Stimulated activated CD4-positive, alpha-beta T cell treated with anti-CD3 and anti-CD28 coated beads, Interleukin-2, amount 100 ng/mL, for 48 hours (primary cell): ENCODE results near the gene TMC8.
A peak's percentile ranks its signal among the peaks of the same experiment; 100 is the strongest.
"Not testable (repeated sequence)": the region's sequence is repeated elsewhere in the genome, so short reads cannot be mapped to it uniquely, and the experiment has no call there.

ENCODE experiments used
- DNase-seq, 2 donors: peaks; one replicate each; pipeline ENCODE4 v3.0.0-alpha.2; 2020

Gene TMC8

GRCh38 chr17:78111016-78111726 lies 19.4 kb upstream of the TMC8 start:
- DNase-seq: no peak

- no peak for DNase-seq
Observed at GRCh38 chr17:78111727-78112517, 18.6 kb upstream of the TMC8 start.

GRCh38 chr17:78112518-78113471 lies 17.8 kb upstream of the TMC8 start:
- DNase-seq: peak; percentile 84 to 90

GRCh38 chr17:78113804-78114785 lies 16.5 kb upstream of the TMC8 start:
- no peak for DNase-seq

GRCh38 chr17:78114831-78115723 lies 15.5 kb upstream of the TMC8 start:
- no peak for DNase-seq

GRCh38 chr17:78115803-78116202 lies 14.8 kb upstream of the TMC8 start:
- DNase-seq: not testable (repeated sequence)

GRCh38 chr17:78116411-78116810 lies 14.2 kb upstream of the TMC8 start:
- no peak for DNase-seq

GRCh38 chr17:78117027-78117981 lies 13.3 kb upstream of the TMC8 start:
- no peak for DNase-seq

- no peak for DNase-seq
Observed at GRCh38 chr17:78118801-78119241, 11.8 kb upstream of the TMC8 start.

GRCh38 chr17:78120537-78120936 lies 10.0 kb upstream of the TMC8 start:
- DNase-seq: no peak

- DNase-seq: no peak
Observed at GRCh38 chr17:78120971-78121800, 9.4 kb upstream of the TMC8 start.

GRCh38 chr17:78121801-78122215 lies 8.8 kb upstream of the TMC8 start:
- no peak for DNase-seq

- no peak for DNase-seq
Observed at GRCh38 chr17:78122216-78122930, 8.2 kb upstream of the TMC8 start.

- no peak for DNase-seq
Observed at GRCh38 chr17:78122931-78123249, 7.7 kb upstream of the TMC8 start.

- DNase-seq: no peak
Observed at GRCh38 chr17:78123258-78123929, 7.2 kb upstream of the TMC8 start.

GRCh38 chr17:78124081-78124835 lies 6.3 kb upstream of the TMC8 start:
- no peak for DNase-seq

- no peak for DNase-seq
Observed at GRCh38 chr17:78124836-78125137, 5.8 kb upstream of the TMC8 start.
